Measurements from ENCODE around the gene RALGAPA2.

The RALGAPA2 gene

GRCh38 chr20:20393207-20394120, 319.0 kb downstream of the RALGAPA2 start:
- DNase-seq: no peak

DNA sequence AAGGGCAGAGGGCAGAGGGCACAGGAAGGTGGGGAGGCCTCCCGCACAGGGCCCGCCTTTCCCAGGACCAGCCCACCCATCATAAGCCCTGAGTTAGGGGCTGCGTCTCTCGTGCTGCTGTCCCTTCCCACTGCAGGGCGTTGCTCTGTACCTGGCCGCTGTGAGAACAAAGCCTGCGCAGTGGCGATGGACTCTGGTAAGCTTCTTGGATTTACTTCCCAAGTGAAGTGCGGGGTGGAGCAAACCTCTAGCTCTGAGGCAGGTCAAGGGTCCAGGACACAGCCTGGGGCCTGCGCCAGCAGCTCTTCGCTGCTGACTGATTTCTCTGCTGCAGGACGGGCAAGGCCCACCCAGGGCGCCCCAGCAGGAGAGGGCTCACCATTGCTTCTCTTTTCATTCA, 320.7 kb downstream of the RALGAPA2 start:
- DNase-seq: no peak

GRCh38 chr20:20391115-20391514, 321.3 kb downstream of the RALGAPA2 start:
- DNase-seq: no peak

GRCh38 chr20:20390393-20390792, 322.1 kb downstream of the RALGAPA2 start:
- DNase-seq: no peak

GRCh38 chr20:20386192-20386591, 326.3 kb downstream of the RALGAPA2 start:
- no peak for DNase-seq

DNA sequence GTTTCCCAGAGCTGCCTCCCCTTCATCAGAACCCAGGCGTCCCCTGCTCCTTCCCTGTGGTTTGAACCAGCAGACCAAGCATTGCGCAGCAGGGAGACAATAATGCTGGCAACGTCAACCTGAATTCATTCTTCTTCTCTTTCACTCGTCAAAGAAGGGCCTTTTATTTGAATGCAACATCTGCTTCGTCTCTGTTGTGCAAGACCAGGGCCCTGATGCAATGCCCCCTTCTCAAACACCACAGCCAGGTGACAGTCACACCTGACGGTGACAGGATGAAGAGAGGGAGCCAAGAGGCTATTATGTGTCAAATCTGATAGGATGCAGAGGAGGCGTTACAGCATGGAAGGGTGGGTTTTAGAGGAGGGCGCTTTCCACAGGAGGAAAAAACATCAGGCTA, 336.6 kb downstream of the RALGAPA2 start:
- peak; percentile 95 for DNase-seq

GRCh38 chr20:20373091-20373571, 339.3 kb downstream of the RALGAPA2 start:
- DNase-seq: no peak

DNA sequence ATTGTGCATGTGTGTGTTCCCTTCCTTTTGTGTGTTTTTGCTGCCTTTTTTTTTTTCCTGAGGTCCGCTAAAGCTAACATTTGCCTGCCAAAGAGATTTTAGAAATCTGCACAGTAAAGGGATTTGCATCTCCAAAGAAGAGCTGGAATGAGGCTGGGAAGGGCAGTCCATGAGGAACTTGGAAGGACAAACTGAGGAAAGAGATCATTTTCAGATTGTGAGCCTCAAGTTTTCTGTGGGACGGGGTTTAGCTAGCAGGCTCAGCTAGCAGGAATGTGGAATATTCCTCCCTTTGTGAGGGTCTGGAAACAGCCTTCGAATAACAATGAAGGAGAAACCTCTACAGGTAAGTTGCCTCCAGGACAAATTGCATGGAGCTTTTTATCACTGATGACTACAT, 340.8 kb downstream of the RALGAPA2 start:
- no peak for DNase-seq

GRCh38 chr20:20371083-20371482, 341.4 kb downstream of the RALGAPA2 start:
- DNase-seq: no peak

- no peak for DNase-seq
Measured at GRCh38 chr20:20370094-20370575, 342.3 kb downstream of the RALGAPA2 start.

GRCh38 chr20:20369250-20370093, 343.0 kb downstream of the RALGAPA2 start:
- peak; percentile 58 for DNase-seq

DNA sequence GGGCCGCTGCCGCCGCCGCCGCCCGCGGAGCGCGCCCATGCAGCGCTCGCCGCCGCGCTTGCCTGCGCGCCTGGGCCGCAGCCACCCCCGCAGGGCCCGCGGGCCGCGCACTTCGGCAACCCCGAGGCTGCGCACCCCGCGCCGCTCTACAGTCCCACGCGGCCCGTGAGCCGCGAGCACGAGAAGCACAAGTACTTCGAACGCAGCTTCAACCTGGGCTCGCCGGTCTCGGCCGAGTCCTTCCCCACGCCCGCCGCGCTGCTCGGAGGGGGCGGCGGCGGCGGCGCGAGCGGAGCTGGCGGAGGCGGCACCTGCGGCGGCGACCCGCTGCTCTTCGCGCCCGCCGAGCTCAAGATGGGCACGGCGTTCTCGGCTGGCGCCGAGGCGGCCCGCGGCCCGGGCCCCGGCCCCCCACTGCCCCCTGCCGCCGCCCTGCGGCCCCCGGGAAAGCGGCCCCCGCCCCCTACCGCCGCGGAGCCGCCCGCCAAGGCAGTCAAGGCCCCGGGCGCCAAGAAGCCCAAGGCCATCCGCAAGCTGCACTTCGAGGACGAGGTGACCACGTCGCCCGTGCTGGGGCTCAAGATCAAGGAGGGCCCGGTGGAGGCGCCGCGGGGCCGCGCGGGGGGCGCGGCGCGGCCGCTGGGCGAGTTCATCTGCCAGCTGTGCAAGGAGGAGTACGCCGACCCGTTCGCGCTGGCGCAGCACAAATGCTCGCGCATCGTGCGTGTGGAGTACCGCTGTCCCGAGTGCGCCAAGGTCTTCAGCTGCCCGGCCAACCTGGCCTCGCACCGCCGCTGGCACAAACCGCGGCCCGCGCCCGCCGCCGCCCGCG, 343.8 kb downstream of the RALGAPA2 start:
- DNase-seq: no peak

GRCh38 chr20:20367575-20368417, 344.6 kb downstream of the RALGAPA2 start, which contains the start of gene INSM1:
TSS of gene INSM1 (plus strand) at chr20:20368104. CDS start at chr20:20368268, 164 bp downstream.
- peak; percentile 99 for DNase-seq

GRCh38 chr20:20366876-20367574, 345.4 kb downstream of the RALGAPA2 start:
- DNase-seq: no peak

- DNase-seq: peak; percentile 86
Measured at GRCh38 chr20:20366551-20366875, 345.9 kb downstream of the RALGAPA2 start.

GRCh38 chr20:20365480-20366161, 346.8 kb downstream of the RALGAPA2 start:
- no peak for DNase-seq

- peak; percentile 43 for DNase-seq
Measured at GRCh38 chr20:20364593-20365479, 347.6 kb downstream of the RALGAPA2 start.

DNA sequence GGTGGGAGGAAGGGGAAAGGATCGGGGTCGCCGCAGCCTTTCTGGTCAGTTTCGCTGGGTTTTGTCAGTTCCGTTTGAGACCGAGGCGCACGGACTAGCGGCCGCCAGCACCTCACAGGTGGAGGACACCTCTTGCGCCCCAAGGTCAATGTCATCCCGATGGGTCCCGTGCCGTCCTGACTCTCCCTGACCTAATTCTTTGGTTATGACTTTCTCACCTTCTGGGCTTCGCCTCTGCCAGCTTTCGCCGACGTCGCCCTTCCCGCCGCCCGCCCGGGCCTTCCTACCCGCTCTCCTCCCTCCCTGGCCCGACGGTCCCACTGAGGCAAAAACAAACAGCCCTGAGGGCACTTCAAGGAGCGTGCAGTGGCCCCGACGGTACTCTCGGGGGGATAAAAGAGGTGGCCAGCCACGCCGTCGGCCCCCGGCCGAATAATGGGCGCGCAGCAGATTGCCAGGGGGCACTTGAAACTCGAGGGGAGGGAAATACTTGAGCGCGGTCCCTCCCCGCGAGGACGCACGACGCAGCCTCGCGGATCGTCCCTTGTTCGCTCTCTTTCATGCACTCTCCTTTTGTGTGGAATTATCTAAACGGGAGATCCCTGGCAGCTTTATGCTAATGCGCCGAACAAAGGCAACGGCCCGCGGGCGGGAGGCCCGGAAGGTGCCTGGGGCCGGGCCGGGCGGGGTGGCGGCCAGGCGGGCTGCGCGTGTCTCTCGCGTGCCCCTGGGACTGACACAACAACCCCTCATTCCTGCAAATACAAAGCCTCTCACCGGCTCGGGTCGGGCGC, 348.4 kb downstream of the RALGAPA2 start:
- DNase-seq: peak; percentile 96

Measured in NCI-H2029 (cell line).